Panc1 (cell line): ENCODE measurements around the gene SEMA5B.

ENCODE experiments used
- CTCF ChIP-seq: fragments of 450-650 bp; IDR thresholded peaks from 2 replicates; pipeline ENCODE4 v1.5.1; 2017; ENCODE audit warnings: mild to moderate bottlenecking
- POLR2AphosphoS5 ChIP-seq: IDR thresholded peaks from 2 replicates; pipeline ENCODE4 v1.6.1; 2012; ENCODE audit warnings: mild to moderate bottlenecking, low read depth, low read length, moderate library complexity
- REST ChIP-seq, 2 experiments: IDR thresholded peaks; 2 replicates each; pipeline ENCODE4 v1.6.1; 2011 to 2012; ENCODE audit warnings: low read depth in 2 of 2, control low read depth in 1 of 2, low read length in 1 of 2, mild to moderate bottlenecking in 1 of 2, moderate library complexity in 1 of 2; ENCODE audit not compliant: insufficient read depth in 1 of 2
- SIN3A ChIP-seq: IDR thresholded peaks from 2 replicates; pipeline ENCODE4 v1.6.1; 2012; ENCODE audit warnings: low read depth, mild to moderate bottlenecking, low read length, moderate library complexity, borderline replicate concordance; ENCODE audit not compliant: insufficient read depth
- TCF7L2 ChIP-seq: IDR thresholded peaks from 2 replicates; pipeline ENCODE4 v1.6.1; 2011; ENCODE audit warnings: mild to moderate bottlenecking, low read depth, low read length, inconsistent platforms

- TF ChIP-seq CTCF, result no peak
- no peak for TF ChIP-seq POLR2AphosphoS5
- TF ChIP-seq TCF7L2, result no peak
- no peak for TF ChIP-seq SIN3A
- no peak for TF ChIP-seq REST (IDR thresholded peaks at IDR 0.05; ENCODE audit: insufficient read depth in 1 of 2, low read depth in 2 of 2, low read length in 1 of 2)
These were observed 51.7 kb downstream of the SEMA5B start for GRCh38 chr3:122975924-122976293.
